ENCODE data around the gene CSTA. TPM values are rescaled to one million over a fixed set of nuclear protein-coding genes. Genes with fewer than 3 reads are reported as not detected.

CSTA gene
- total and polyA plus RNA-seq, 2 of the 8 experiments (the other 6 are each of a cell fraction or from before 2014, with no cell fraction given): not detected

GRCh38 chr3:122298239-122298638, 26.8 kb upstream of the CSTA start (continued):
- TF ChIP-seq CHD7 (IDR thresholded peaks at IDR 0.05; ENCODE audit: insufficient replicate concordance, low read length) (no peak), CTBP2 (IDR thresholded peaks at IDR 0.05; ENCODE audit: borderline replicate concordance, insufficient read depth, insufficient read length, low read length) (no peak), NRF1 (IDR thresholded peaks at IDR 0.05; ENCODE audit: low read depth, low read length) (no peak), GTF2F1 (IDR thresholded peaks at IDR 0.05; ENCODE audit: borderline replicate concordance, low read depth, low read length) (no peak), HDAC6 (IDR thresholded peaks at IDR 0.05; ENCODE audit: low read depth, low read length) (no peak), KDM5A (IDR thresholded peaks at IDR 0.05; ENCODE audit: low read length) (no peak), TAF7 (optimal IDR thresholded peaks at IDR 0.05; ENCODE audit: borderline replicate concordance, low read depth, low read length) (no peak), JUN (IDR thresholded peaks at IDR 0.05; ENCODE audit: low read depth, low read length) (no peak), POLR2AphosphoS5 (IDR thresholded peaks at IDR 0.05; ENCODE audit: low read depth, low read length) (no peak), RAD21 (IDR thresholded peaks at IDR 0.05 in 1 of 2, conservative IDR thresholded peaks at IDR 0.05 in 1 of 2; ENCODE audit: low read depth in 2 of 2, low read length in 2 of 2) (no peak), SIX5 (IDR thresholded peaks at IDR 0.05; ENCODE audit: low read depth, low read length) (no peak)

All from H1 (cell line).